UCSD-AML1 (cell line): ENCODE measurements around the gene PTBP1.
"Not testable (repeated sequence)": the region's sequence is repeated elsewhere in the genome, so short reads cannot be mapped to it uniquely, and the experiment has no call there.

Source experiments
- DNase-seq: peaks from one replicate; lab custom pipeline; 2025; ENCODE audit not compliant: unreplicated experiment; lab: John Stamatoyannopoulos, UW

Gene PTBP1

DNA sequence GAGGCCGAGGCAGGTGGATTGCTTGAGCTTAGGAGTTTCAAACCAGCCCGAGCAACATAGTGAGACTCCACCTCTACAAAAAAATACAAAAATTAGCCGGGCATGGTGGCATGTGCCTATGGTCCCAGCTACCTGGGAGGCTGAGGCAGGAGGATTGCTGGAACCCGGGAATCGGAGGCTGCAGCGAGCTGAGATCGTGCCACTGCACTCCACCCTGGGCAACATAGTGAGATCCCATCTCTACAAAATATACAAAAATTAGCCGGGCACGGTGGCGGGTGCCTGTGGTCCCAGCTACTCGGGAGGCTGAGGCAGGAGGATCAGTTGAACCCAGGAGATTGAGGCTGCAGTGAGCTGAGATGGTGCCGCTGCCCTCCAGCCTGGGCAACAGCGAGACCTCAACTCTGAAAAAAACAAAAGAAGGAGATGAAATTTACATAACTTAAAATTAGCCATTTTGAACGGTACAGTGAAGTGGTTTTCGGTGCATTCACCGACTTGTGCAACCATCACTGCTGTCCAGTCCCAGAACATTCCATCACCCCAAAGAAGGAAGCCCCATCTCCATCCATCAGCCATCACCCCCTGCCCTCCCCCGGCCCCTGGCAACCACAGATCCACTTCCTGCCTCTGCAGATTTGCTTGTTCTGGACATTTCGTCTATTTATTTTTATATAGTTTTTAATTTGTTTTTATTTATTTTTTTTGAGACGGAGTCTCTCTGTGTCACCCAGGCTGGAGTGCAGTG lies 28.8 kb downstream of the PTBP1 start:
- DNase-seq, result no peak

- no peak for DNase-seq
These were observed 30.1 kb downstream of the PTBP1 start for GRCh38 chr19:827314-827709.

DNA sequence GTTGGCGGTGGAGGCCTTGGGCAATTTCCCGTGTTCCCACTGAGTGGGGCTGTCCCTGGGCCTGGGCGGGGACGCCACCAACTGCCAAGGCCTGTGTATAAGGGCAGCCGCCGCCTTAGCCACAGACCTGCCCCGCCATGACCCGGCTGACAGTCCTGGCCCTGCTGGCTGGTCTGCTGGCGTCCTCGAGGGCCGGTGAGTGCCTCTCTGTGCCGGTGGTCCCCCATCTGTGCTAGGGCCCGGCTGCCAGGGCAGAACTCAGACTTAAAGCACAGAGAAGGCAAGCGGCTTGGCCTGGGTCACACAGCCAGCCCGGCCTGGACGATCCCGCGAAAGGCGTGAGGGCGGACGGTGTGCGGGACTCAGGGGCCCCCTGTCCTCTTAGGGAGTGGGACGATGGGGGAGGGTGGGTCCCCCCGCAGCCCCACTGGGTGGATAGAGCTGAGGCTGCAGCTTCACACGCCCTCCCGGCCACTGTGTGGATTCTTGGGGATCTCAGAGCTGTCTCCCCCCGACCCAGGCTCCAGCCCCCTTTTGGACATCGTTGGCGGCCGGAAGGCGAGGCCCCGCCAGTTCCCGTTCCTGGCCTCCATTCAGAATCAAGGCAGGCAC lies 30.6 kb downstream of the PTBP1 start, which contains the start of gene AZU1:
AZU1 (plus strand) TSS at position 128 of the 612 bp plus-strand sequence; CDS start at position 138, 10 bp downstream.
- DNase-seq, result no peak

GRCh38 chr19:829129-829758 lies 32.0 kb downstream of the PTBP1 start:
- no peak for DNase-seq

GRCh38 chr19:831407-832369 lies 34.4 kb downstream of the PTBP1 start:
- DNase-seq, result no peak

GRCh38 chr19:834216-834615 lies 37.0 kb downstream of the PTBP1 start:
- no peak for DNase-seq

GRCh38 chr19:835210-835810 lies 38.1 kb downstream of the PTBP1 start:
- no peak for DNase-seq

GRCh38 chr19:840519-841206 lies 43.4 kb downstream of the PTBP1 start, which contains the start of gene PRTN3:
PRTN3 (plus strand) TSS chr19:840999; CDS start chr19:841009, 10 bp downstream.
- no peak for DNase-seq

GRCh38 chr19:842802-843179 lies 45.5 kb downstream of the PTBP1 start:
- not testable (repeated sequence) for DNase-seq

- no peak for DNase-seq
These were observed 46.1 kb downstream of the PTBP1 start for GRCh38 chr19:843180-843835.

- no peak for DNase-seq
These were observed 46.7 kb downstream of the PTBP1 start for GRCh38 chr19:843836-844545.

GRCh38 chr19:844546-844971 lies 47.3 kb downstream of the PTBP1 start:
- no peak for DNase-seq

DNA sequence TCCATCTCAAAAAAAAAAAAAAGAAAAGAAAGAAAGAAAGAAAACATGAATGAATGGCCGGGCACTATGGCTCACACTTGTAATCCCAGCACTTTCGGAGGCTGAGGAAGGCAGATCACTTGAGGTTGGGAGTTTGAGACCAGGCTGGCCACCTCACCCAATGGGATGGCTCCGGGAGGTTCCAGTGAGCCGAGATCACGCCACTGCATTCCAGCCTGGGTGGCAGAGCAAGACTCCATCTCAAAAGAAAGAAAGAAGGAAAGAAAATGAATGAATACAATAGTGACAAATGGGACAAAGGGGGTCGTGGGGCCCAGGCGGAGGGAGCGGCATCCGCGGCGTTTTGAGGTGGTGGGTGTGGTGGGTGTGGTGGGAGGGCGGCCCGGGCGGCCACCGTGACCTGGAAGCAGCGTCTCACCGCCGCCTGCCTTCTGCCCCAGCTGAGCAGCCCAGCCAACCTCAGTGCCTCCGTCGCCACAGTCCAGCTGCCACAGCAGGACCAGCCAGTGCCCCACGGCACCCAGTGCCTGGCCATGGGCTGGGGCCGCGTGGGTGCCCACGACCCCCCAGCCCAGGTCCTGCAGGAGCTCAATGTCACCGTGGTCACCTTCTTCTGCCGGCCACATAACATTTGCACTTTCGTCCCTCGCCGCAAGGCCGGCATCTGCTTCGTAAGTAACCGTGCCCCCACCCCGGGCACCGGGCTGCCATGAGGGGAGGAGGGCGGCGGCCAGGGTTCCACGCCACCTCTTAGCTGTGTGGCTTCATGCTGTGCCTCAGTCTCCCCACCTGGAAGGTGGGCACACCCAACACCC lies 48.7 kb downstream of the PTBP1 start:
- DNase-seq, result no peak

DNA sequence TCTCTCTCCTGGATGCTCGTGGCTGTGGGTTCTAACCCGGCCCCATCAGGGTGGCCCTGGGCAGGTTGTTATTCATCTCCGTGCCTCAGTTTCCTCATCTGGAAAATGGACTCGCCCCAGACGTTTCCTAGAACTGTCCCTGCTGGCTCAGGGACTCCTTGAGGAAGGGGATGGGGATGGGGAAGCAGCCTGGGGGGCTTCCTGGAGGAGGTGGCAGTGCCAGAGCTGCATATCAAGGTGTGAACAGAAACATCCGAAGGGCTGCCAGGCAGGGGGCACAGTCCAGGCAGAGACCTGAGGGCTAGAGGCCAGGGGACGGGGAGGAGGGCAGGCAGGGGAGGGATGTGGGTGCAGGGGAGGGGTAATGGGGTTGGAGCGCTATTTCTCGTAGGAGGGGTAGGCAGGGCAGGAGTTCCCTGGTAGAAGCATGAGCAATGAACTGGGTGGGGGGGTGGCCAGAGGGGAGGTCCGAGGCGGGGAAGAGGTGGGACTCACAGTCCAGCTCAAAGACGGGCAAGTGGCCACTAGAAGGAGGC lies 51.2 kb downstream of the PTBP1 start:
- no peak for DNase-seq

DNA sequence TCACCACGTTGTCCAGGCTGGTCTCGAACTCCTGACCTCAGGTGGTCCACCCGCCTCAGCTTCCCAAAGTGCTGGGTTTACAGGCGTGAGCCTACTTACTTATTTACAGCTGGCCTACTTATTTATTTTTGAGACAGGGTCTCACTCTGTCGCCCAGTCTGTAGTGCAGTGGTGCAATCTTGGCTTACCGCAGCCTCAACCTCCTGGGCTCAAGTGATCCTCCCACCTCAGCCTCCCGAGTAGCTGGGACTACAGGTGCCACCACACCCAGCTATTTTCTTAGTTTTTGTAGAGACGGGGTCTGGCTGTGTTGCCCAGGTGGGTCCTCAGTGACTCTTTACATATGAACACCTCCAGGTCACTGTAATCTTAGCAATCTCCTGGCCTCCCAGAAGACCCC lies 51.9 kb downstream of the PTBP1 start:
- DNase-seq, result not testable (repeated sequence)

DNA sequence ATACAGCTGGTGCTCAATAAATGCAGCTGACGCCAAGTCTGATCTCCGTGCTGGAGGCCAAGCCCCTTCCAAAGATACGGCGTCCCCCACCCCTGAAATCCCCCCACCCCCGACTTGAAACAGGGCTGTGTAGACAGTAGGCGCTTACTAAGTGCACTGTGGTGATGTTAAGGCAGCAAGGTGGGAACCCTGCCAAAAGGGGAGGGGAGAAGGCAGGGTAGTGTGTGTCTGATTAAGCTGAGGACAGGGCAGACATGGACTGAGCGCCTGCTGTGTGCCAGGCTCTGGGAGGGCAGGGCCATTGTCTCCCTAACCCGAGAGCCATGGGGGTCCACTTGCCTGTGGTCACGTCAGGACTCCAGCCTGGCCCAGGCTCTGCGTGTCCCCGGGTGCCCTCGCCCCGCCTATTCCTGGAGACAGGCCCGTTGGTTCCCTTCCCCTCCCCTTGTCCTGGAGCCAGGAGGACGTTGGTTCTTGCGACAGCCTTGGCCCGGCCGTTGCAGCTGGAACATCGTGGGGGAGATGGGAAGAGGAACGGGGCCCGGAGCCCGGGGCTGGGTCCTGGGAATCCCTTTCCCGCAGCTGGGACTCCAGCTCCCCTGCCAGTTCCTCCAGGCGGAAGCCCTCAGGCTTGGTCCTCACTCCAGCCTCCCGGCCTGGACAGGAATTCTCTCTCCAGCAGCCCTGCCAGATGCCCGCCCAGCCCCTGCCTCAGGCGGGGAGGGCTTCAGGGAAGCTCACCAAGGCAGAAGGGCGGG lies 53.1 kb downstream of the PTBP1 start:
- no peak for DNase-seq

DNA sequence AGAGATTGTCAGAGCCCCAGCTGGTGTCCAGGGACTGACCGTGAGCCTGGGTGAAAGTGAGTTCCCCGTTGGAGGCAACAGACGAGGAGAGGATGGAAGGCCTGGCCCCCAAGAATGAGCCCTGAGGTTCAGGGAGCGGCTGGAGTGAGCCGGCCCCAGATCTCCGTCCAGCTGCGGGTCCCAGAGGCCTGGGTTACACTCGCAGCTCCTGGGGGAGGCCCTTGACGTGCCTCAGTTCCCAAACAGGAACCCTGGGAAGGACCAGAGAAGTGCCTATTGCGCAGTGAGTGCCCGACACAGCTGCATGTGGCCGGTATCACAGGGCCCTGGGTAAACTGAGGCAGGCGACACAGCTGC lies 53.7 kb downstream of the PTBP1 start:
- no peak for DNase-seq
